AG09309 (cell line): ENCODE measurements around the gene LIMCH1.

Source experiments
- DNase-seq: peaks from one replicate; pipeline ENCODE4 v3.0.0-alpha.2; 2010; ENCODE audit warnings: low read depth
- H3K4me3 ChIP-seq: 2 replicates; pipeline ENCODE4 v1.5.1; 2011; ENCODE audit warnings: mild to moderate bottlenecking, low read depth, low read length, moderate library complexity; ENCODE audit not compliant: control insufficient read depth
- CTCF ChIP-seq: IDR thresholded peaks from 2 replicates; pipeline ENCODE4 v1.5.1; 2011; ENCODE audit warnings: mild to moderate bottlenecking, low read depth, low read length, inconsistent platforms; ENCODE audit not compliant: insufficient read depth, control insufficient read depth; ENCODE audit errors: missing control alignments

LIMCH1 gene

GRCh38 chr4:41719417-41719816, 181.5 kb downstream of the LIMCH1 start:
- no peak for DNase-seq
- TF ChIP-seq CTCF: no peak
- no peak overlapping the region for H3K4me3 ChIP-seq

- TF ChIP-seq CTCF: no peak
- DNase-seq: no peak
- H3K4me3 ChIP-seq: no peak overlapping the region
These were observed 184.2 kb downstream of the LIMCH1 start for GRCh38 chr4:41722181-41722580.

- no peak for TF ChIP-seq CTCF
- no peak for DNase-seq
- no peak overlapping the region for H3K4me3 ChIP-seq
These were observed 185.3 kb downstream of the LIMCH1 start for GRCh38 chr4:41723286-41723685.

GRCh38 chr4:41725254-41725653, 187.3 kb downstream of the LIMCH1 start:
- DNase-seq: no peak
- no peak overlapping the region for H3K4me3 ChIP-seq
- TF ChIP-seq CTCF: peak; percentile 9

- H3K4me3 ChIP-seq: no peak overlapping the region
- no peak for DNase-seq
- TF ChIP-seq CTCF: no peak
These were observed 190.1 kb downstream of the LIMCH1 start for GRCh38 chr4:41727861-41728572.

- no peak overlapping the region for H3K4me3 ChIP-seq
- no peak for TF ChIP-seq CTCF
- no peak for DNase-seq
These were observed 190.6 kb downstream of the LIMCH1 start for GRCh38 chr4:41728573-41728913.
